ENCODE results near the gene ANKS3. TPM values are rescaled to one million over a fixed set of nuclear protein-coding genes. Genes with fewer than 3 reads are reported as not detected.

ANKS3 gene
- total and polyA plus RNA-seq, 3 donors from 2014 or later = 18.6 to 40.6 (median 40.4) TPM

GRCh38 chr16:4754865-4755264, 20.8 kb upstream of the ANKS3 start:
- Histone ChIP-seq H3K4me3 (no peak overlapping the region), H3K27ac (no peak overlapping the region), H3K4me1 (no peaks in the 10 kb centered on the region), H3K36me3 (ENCODE audit: low read depth, missing control alignments) (no peaks in the 10 kb centered on the region), H3K27me3 (no peaks in the 10 kb centered on the region), H3K9me3 (no peaks in the 10 kb centered on the region)
- intact Hi-C loops (cut with DNase I; ENCODE audit: low total_unique reads) = no loop called here
- TF ChIP-seq POLR2A (IDR thresholded peaks at IDR 0.05) = no peak
- no peak for TF ChIP-seq CTCF (IDR thresholded peaks at IDR 0.05)
- 99 to 100% methylated on average over 4 of the region's 4 CpGs for WGBS, 2 donors
- no peak for DNase-seq

- Histone ChIP-seq H3K27ac (no peak overlapping the region), H3K4me1 (no peaks in the 10 kb centered on the region), H3K4me3 (no peak overlapping the region), H3K9me3 (no peaks in the 10 kb centered on the region), H3K36me3 (ENCODE audit: low read depth, missing control alignments) (no peaks in the 10 kb centered on the region), H3K27me3 (no peaks in the 10 kb centered on the region)
- TF ChIP-seq POLR2A (IDR thresholded peaks at IDR 0.05) = no peak
- no peak for TF ChIP-seq CTCF (IDR thresholded peaks at IDR 0.05)
- no peak for DNase-seq
- intact Hi-C loops (cut with DNase I; ENCODE audit: low total_unique reads) = no loop called here
- WGBS, 2 donors = 87 to 88% methylated on average over 11 of the region's 11 CpGs
Measured at GRCh38 chr16:4753227-4753626, 19.2 kb upstream of the ANKS3 start.

- 94 to 97% methylated on average over 5 to 44 of the region's 44 CpGs for WGBS, 2 donors
- H3K4me1 ChIP-seq = peaks cover 4% of the 10 kb centered on the region
- no peak overlapping the region for H3K4me3 ChIP-seq
- H3K27me3 ChIP-seq = no peaks in the 10 kb centered on the region
- intact Hi-C loops (cut with DNase I; ENCODE audit: low total_unique reads) = no loop called here
- no peak overlapping the region for H3K27ac ChIP-seq
- TF ChIP-seq CTCF (IDR thresholded peaks at IDR 0.05) = no peak
- TF ChIP-seq POLR2A (IDR thresholded peaks at IDR 0.05) = no peak
- no peaks in the 10 kb centered on the region for H3K36me3 ChIP-seq (ENCODE audit: low read depth, missing control alignments)
- DNase-seq = no peak
- no peaks in the 10 kb centered on the region for H3K9me3 ChIP-seq
Measured at GRCh38 chr16:4752351-4753100, 18.5 kb upstream of the ANKS3 start.

GRCh38 chr16:4750896-4751295, 16.8 kb upstream of the ANKS3 start:
- H3K4me1 ChIP-seq = peaks cover 12% of the 10 kb centered on the region
- H3K4me3 ChIP-seq = no peak overlapping the region
- no peaks in the 10 kb centered on the region for H3K27me3 ChIP-seq
- intact Hi-C loops (cut with DNase I; ENCODE audit: low total_unique reads) = no loop called here
- no peak overlapping the region for H3K27ac ChIP-seq
- 69 to 82% methylated on average over 8 of the region's 8 CpGs for WGBS, 2 donors
- H3K9me3 ChIP-seq = no peaks in the 10 kb centered on the region
- no peak for DNase-seq
- TF ChIP-seq POLR2A (IDR thresholded peaks at IDR 0.05) = no peak
- no peak for TF ChIP-seq CTCF (IDR thresholded peaks at IDR 0.05)
- no peaks in the 10 kb centered on the region for H3K36me3 ChIP-seq (ENCODE audit: low read depth, missing control alignments)

- 77 to 84% methylated on average over 6 to 10 of the region's 10 CpGs for WGBS, 2 donors
- Histone ChIP-seq H3K9me3 (no peaks in the 10 kb centered on the region), H3K36me3 (ENCODE audit: low read depth, missing control alignments) (no peaks in the 10 kb centered on the region), H3K27me3 (no peaks in the 10 kb centered on the region), H3K27ac (no peak overlapping the region), H3K4me1 (peaks cover 12% of the 10 kb centered on the region), H3K4me3 (no peak overlapping the region)
- intact Hi-C loops (cut with DNase I; ENCODE audit: low total_unique reads) = no loop called here
- TF ChIP-seq POLR2A (IDR thresholded peaks at IDR 0.05) (no peak), CTCF (IDR thresholded peaks at IDR 0.05) (no peak)
- DNase-seq = no peak
Measured at GRCh38 chr16:4749700-4750257, 15.7 kb upstream of the ANKS3 start.
